GM18526 (cell line): ENCODE measurements around the gene NKAIN2.

Source experiments
- POLR2A ChIP-seq: IDR thresholded peaks from 3 replicates; pipeline ENCODE4 v1.6.1; 2011; ENCODE audit not compliant: insufficient read length; ENCODE audit errors: extremely low read depth

The NKAIN2 gene

DNA sequence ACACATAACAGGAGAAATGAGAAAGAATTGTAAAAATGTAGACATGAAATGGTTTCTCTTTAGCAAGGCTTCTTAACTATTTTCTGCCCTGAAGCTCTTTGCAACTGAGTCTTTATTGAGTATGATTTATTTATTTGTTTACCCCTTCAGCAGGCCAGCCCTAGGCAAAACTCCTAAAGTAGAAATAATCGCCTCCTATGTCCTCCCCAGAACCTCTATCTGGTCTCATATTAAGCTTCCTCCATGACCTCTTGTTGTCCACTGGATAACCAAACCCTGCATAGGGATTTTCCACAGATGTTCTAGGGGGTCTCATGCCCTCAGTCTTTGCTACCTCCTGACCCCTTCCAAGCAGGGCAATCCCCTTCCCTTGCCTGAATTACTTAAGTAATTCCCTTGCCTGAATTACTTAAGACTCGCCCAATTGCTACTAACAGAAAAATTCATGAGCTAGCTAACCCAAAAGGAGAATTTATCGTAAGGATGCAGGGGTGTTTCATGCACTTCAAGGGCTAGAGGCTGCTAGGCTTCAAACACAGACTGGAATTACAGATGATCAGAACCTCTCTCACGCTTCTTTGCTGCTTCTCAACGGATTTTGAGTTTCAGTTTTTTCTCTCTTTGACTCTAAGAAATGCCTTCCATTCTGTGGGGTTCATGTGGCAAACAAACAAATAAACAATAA is 732.6 kb downstream of the NKAIN2 start:
- no peak for TF ChIP-seq POLR2A

DNA sequence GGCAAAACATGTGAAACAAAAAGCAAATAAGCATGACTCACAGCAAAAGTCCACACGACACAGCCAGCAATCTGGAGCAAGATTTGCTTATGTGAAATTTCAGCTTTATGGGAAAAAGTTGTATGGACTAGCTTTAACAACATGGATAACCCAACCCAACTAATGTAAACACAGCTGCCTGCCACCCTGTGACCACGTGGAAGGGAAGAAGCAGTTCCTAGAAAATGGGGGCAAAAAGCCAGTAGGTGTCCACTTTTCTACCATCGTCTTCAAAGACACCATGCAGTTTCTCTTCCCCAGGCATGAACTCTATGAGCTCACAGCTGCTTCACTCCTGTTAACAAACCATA is 733.2 kb downstream of the NKAIN2 start:
- TF ChIP-seq POLR2A = no peak

DNA sequence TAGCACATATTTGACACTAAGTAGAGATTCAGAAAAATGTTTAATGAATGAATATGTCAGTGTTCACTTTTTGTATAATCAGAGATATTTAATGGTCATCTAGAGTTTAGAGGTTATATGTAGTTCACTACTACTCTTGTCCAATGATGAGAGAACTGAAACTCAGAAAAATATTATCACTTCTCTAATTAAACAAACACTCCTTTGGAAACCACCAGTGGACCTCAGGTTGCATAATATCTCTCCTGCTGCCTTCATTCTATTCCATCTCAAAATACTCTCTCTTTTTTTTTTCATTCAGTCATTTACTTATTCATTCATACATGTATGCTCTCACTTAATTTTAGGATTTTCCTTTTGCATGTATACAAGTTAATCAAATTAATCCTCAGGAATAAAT is 735.4 kb downstream of the NKAIN2 start:
- no peak for TF ChIP-seq POLR2A

DNA sequence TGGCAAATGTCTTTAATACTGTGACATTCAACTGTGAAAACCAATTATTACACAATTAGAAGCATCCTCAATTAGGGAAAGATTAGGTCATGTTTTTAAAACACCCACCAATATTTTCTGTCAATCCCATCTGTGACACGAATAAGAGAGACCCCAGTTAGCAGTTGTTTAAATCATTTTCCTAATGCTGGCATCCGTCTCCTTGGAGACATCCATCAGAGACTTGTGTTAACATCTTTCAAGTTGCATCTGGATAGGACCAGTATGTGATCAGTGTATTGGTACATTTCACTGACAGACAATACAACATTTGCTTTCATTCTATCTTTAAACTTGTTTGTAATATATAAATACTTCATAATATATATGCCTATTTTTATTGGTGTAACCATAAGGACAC is 737.9 kb downstream of the NKAIN2 start:
- no peak for TF ChIP-seq POLR2A

DNA sequence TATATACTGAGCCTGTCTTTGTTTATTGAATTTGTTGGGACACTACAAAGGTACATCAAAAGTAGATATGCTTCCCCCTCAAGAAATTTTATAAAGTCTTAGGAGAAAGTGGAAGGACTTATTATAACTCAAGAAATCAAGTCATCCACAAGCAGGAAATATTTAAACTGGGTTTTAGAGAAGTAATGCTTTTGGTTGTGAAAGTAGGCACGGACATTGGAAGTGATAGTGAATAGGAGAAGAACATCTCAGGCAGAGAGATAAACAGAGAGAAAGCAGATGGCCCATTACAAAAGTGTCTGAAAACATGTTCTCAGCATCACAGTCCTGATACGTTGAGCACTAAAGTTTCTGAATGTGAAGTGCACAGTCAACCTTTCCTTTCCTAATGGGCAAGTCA is 742.9 kb downstream of the NKAIN2 start:
- TF ChIP-seq POLR2A = no peak

DNA sequence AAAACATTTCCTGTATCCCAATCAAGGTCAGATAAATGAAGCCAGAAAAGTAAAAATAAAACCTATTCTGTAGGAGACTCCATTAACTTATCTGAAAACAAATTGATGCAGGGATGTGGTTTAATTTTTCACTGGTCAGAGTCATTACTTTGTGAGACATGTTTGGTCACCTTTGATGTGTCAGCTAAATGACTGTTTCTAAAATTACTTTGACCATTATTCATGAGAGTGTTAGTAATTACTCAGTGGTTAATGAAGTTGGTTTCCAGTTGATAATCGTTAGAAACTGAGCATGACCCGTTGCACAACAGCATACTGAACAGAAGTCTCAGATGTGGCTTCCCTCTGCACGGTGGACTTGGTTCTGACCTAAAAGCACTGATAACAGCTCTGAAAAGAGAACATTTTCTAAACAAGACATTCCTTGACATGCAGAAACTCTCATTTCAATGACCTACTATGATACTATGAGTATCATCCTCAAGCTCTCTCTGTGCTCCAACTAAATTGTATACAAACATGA is 748.1 kb downstream of the NKAIN2 start:
- TF ChIP-seq POLR2A = no peak

DNA sequence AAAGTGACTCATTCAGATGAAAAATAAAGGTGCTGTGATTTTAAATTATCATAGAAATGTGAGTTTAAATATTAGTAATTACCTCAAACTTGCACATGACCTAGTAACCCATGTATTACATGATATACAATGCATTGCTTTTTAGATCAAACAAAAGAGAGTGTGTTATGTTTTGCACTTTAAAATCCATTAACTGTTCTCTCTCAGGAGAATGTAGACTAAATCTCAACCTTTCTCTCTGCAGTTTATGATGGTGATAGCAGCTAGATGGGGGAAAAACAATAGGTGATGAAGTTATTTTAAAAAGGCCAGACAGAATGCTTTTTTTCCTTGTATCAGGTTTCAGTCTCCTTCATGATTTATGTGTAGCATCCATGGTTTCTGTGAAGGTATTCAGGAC is 754.2 kb downstream of the NKAIN2 start:
- TF ChIP-seq POLR2A = no peak

DNA sequence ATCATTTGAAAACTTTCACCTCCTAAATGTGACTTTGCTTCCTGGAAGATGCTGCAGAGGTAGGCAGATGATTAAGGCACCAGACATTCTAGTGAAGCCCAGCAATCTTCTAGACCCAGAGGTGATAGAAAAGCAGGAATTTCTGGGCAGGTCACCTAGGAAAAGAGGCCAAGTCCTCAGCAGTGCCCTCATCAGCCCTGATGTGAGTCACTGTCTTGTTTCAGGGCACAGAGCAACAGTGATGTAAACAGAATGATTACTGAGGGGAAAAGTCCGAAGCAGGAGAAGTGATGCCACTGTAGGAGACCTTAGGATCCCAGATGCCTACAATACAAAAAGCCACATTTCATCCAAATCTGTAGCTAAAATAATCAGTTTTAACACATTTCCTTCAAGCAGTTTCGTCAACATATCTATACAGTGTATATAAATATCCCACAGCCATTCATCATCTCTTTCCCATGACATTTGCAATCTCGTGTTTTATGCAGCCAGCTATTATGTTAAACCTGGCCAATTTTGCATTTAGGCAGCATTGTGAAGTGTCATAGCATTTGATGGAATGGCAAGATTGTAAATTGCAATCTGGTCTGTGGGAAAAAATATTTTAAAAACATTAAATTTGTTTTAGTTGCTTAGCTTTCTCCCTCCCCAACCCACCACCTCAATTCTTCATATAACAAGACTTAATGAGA is 757.4 kb downstream of the NKAIN2 start:
- TF ChIP-seq POLR2A = no peak

DNA sequence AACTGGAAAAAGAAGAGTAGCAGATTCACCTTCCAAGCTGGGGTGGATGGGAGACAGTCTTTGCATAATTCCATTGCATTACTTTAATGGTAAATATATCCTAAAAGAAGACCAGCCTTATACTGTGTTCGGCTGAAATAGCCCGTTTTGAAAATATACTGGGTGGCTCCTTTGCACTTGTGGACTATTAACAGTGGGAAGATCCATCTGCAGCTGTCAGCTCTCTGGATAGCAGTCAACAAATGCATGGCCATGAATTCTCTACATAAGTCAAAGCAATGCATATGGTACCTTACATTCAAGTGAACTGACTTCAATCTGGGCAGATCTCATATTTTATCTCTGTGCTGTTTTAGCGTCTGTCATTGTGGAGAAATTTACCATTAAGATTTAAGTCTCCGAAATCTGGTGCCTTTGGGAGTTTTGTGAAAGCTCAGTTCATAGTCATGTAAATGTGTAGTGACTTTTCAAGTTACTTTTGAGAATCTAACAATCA is 758.0 kb downstream of the NKAIN2 start:
- no peak for TF ChIP-seq POLR2A

DNA sequence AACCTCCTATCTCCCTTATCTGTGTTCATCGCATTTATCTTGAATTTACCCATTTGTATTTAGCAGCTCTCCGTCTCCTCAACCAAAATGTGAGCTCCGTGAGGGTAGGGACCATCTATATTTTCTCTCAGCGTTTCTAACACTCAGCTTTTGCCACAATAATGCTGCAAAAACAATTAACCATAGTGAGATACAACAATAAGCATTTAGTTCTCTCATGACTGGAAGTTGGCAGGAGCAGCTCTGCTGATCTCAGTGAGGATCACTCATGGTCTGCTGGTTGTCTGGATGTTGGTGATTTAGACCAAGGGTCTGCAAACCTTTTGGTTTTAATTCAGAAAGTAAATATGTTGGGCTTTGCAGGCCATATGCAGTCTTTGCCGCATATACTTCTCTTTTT is 763.7 kb downstream of the NKAIN2 start:
- TF ChIP-seq POLR2A = no peak

DNA sequence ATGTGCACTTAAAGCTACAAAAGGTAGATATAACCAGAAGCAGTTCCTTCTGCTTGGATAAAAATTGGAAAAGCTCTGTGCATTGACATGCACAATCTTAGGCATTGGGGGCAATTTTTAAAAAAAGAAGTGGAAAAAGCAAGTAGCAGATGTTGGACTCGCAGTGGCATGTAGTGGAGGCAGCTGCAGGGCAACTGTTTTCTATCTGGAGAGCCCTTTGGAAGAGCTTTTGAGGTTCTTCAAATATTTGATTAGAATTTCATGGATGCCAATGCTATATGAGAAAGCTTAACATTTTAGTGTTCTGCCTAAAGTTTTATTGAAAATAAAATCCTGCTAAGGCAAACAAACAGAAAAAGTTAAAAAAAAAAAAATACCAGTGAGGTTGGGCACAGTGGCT is 770.3 kb downstream of the NKAIN2 start:
- TF ChIP-seq POLR2A = no peak

DNA sequence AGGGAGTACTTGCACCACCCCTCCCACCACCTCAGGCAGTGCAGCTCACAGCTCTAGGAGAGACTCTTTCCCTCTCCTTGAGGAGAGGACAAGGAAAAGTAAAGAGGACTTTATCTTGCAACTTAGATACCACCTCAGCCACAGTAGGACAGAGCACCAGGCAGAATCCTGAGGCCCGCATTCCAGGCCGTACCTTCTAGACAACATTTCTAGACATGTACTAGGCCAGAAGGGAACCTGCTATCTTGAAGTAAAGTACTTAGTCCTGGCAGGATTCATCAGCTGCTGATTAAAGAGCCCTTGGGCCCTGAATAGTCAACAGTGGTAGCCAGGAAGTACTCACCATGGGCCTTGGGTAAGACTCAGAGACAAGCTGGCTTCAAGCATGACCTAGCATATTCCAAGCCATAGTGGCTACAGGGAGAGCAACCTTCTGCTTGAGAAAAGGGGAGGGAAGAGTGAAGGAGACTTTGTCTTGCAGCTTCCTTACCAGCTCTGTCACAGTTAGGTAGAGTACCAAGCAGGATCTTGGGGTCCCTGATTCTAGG is 774.1 kb downstream of the NKAIN2 start:
- TF ChIP-seq POLR2A = no peak

DNA sequence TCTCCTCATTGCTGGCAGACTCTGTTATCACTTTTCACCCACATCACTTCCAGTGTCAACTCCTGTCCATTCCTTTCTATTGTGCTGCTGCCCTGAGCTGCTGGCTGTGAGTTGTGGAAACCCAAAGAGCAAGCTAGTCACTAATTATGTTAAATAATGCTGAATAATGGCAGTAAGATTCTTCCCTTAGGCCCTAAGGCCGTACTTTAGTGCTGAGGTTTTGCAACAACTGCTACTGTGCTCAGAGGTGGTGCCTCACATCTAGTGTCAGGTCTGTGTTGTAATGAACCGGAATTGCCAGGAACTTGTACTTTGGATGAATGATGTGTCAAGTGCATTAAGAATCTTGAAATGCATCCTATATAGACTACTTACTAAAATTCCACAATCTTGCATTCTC is 786.3 kb downstream of the NKAIN2 start:
- TF ChIP-seq POLR2A = no peak

DNA sequence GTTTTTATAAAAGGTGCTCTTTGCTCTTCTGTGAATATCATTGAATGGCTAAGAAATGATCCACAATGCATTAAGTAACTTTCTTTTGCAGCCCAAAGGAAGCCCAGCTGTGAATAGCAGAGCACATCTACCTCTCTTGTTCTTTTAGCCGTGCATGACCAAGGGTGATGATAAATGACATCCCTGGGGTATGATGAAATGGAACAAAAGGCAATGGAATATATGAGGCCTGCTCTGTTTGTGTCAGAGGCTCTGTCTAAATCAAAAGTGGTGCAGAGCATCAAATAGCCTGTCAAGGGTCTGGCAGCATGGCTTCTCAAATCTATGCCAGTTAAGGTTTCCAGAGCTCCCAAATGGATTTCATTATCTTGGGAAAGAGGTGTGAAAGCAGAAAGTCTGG is 796.0 kb downstream of the NKAIN2 start:
- no peak for TF ChIP-seq POLR2A

DNA sequence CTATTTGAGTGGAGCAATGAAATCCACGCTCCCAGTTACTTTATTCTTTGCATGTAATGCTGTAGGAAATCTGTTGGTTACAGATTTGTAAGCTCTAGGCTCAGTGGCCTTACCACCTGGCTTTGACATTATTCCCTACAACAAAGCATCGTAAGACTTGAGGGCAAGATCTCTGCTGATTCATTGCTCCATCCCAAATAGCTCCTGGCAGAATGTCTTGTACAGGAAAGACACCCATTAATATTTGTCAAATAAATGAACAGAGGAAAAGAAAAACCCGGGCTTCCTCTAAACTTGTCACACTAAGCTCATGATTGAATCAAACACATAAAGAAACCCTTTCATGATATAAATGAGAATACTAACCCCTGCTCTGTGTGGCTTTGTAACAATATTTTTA is 801.1 kb downstream of the NKAIN2 start:
- no peak for TF ChIP-seq POLR2A

DNA sequence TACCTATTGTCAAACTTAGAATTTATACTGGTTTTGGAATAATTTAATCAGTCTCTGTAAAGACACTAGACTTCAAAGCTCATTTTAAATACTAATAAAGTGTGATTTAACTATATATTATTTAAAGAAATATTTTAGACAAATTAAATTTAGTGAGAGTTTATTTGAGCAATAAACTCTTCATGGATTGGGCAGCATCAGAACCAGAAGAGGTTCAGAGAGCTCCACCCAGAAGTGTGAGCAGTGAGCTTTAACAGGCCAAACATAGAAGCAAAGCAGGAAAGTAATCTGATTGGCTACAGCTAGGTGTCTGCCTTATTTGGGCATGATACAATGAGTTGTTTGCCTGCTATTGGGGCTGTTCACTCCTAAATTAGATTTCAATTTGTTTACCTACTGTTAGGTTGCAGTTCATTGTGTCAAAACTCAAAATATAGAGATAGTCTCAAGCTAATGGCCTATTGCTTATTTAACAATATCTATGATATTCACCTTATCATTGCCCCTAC is 803.5 kb downstream of the NKAIN2 start:
- TF ChIP-seq POLR2A = no peak
